Loucy (cell line): ENCODE measurements around the gene RTF1.
"Not testable (repeated sequence)": the region's sequence is repeated elsewhere in the genome, so short reads cannot be mapped to it uniquely, and the experiment has no call there.

ENCODE experiments used
- H2AFZ ChIP-seq: fragments of 200-600 bp; sonication (generic); 2 replicates; pipeline ENCODE4 v1.6.0; 2016; ENCODE audit warnings: antibody characterized with exemption, mild to moderate bottlenecking, low read length, moderate library complexity
- H3F3A ChIP-seq: fragments of 200-600 bp; 2 replicates; pipeline ENCODE4 v1.6.0; 2016; ENCODE audit warnings: antibody characterized with exemption, low read depth, mild to moderate bottlenecking
- H3K27me3 ChIP-seq: fragments of 200-600 bp; sonication (generic); 2 replicates; pipeline ENCODE4 v1.6.1; 2014; ENCODE audit warnings: low read length, mild to moderate bottlenecking; ENCODE audit not compliant: insufficient read depth, poor library complexity, severe bottlenecking
- H3K36me3 ChIP-seq: fragments of 200-600 bp; sonication (generic); 2 replicates; pipeline ENCODE4 v1.6.1; 2016; ENCODE audit warnings: low read length; ENCODE audit not compliant: insufficient read depth
- H3K4me1 ChIP-seq: fragments of 200-600 bp; sonication (generic); 2 replicates; pipeline ENCODE4 v1.5.1; 2014; ENCODE audit warnings: low read length, mild to moderate bottlenecking; ENCODE audit not compliant: insufficient read depth, poor library complexity, severe bottlenecking
- H3K4me2 ChIP-seq: fragments of 200-600 bp; sonication (generic); 2 replicates; pipeline ENCODE4 v1.6.0; 2014; ENCODE audit warnings: antibody characterized with exemption, low read length, low read depth, mild to moderate bottlenecking; ENCODE audit not compliant: poor library complexity, severe bottlenecking
- H3K4me3 ChIP-seq: fragments of 200-600 bp; sonication (generic); 2 replicates; pipeline ENCODE4 v1.5.1; 2014; ENCODE audit warnings: low read length, mild to moderate bottlenecking, mixed read lengths; ENCODE audit not compliant: poor library complexity, severe bottlenecking
- H3K79me2 ChIP-seq: fragments of 200-600 bp; sonication (generic); 2 replicates; pipeline ENCODE4 v1.6.1; 2014; ENCODE audit warnings: low read length; ENCODE audit not compliant: insufficient read depth
- H3K9ac ChIP-seq: fragments of 200-600 bp; sonication (generic); 2 replicates; pipeline ENCODE4 v1.6.0; 2014; ENCODE audit warnings: mild to moderate bottlenecking, low read depth, low read length, moderate library complexity; ENCODE audit not compliant: poor library complexity, severe bottlenecking
- H3K9me2 ChIP-seq: fragments of 200-600 bp; sonication (generic); replicated peaks from 2 replicates; pipeline ENCODE4 v1.6.1; 2016; ENCODE audit warnings: low read depth, low read length, mixed read lengths
- H3K9me3 ChIP-seq: fragments of 200-600 bp; sonication (generic); 2 replicates; pipeline ENCODE4 v1.6.1; 2014; ENCODE audit warnings: mild to moderate bottlenecking, antibody characterized with exemption, low read length, low read depth; ENCODE audit not compliant: insufficient read depth
- H4K20me1 ChIP-seq: fragments of 200-600 bp; sonication (generic); 2 replicates; pipeline ENCODE4 v1.6.0; 2014; ENCODE audit warnings: antibody characterized with exemption, low read length, mild to moderate bottlenecking; ENCODE audit not compliant: insufficient read depth, poor library complexity, severe bottlenecking
- EZH2phosphoT487 ChIP-seq: fragments of 200-600 bp; IDR thresholded peaks from 2 replicates; pipeline ENCODE4 v1.6.1; 2018; ENCODE audit warnings: antibody characterized with exemption, mild to moderate bottlenecking, moderate library complexity, borderline replicate concordance
- TF ChIP-seq, protein P1 (sequence below): fragments of 200-600 bp; sonication (generic); conservative IDR thresholded peaks from 2 replicates; pipeline ENCODE4 v1.5.1; 2014; ENCODE audit warnings: mild to moderate bottlenecking, antibody characterized with exemption, low read length

RTF1 gene

DNA sequence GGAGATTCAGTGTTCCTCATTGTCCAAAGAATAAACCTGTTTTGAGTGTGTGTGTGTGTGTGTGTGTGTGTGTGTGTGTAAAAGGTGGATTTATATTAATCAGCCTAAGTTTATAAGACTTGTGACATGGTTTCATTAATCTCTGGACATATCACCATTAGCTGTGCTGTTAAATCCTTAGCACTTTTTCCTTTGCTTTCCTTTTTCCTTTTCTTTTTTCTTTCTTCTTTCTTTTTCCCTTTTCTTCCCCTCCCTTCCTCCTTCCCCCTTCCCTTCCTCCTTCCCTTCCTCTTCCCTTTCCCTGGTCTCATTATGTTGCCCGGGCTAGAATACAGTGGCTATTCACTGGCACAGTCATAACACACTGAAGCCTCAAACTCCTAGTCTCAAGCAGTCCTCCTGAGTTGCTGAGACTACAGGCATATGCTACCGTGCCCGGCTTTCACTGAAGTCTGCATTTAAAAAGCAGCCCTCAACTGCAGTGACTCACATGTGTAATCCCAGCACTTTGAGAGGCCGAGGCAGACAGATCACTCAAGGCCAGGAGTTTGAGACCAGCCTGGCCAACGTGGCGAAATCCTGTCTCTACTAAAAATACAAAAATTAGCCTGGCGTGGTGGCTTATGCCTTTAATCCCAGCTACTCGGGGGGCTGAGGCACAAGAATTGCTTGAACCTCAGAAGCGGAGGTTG is 48.1 kb downstream of the RTF1 start:
- Histone ChIP-seq H3K9ac (no peak overlapping the region), H3K9me2 (no peaks in the 10 kb centered on the region), H3K27me3 (no peaks in the 10 kb centered on the region), H3K4me2 (no peak overlapping the region), H3K79me2 (no peaks in the 10 kb centered on the region), H2AFZ (no peak overlapping the region), H3K9me3 (no peaks in the 10 kb centered on the region), H3K36me3 (peaks cover 75% of the 10 kb centered on the region), H4K20me1 (no peaks in the 10 kb centered on the region), H3F3A (no peaks in the 10 kb centered on the region), H3K4me3 (no peak overlapping the region), H3K4me1 (no peaks in the 10 kb centered on the region)
- TF ChIP-seq EZH2phosphoT487: no peak
- TF ChIP-seq, protein P1, sequence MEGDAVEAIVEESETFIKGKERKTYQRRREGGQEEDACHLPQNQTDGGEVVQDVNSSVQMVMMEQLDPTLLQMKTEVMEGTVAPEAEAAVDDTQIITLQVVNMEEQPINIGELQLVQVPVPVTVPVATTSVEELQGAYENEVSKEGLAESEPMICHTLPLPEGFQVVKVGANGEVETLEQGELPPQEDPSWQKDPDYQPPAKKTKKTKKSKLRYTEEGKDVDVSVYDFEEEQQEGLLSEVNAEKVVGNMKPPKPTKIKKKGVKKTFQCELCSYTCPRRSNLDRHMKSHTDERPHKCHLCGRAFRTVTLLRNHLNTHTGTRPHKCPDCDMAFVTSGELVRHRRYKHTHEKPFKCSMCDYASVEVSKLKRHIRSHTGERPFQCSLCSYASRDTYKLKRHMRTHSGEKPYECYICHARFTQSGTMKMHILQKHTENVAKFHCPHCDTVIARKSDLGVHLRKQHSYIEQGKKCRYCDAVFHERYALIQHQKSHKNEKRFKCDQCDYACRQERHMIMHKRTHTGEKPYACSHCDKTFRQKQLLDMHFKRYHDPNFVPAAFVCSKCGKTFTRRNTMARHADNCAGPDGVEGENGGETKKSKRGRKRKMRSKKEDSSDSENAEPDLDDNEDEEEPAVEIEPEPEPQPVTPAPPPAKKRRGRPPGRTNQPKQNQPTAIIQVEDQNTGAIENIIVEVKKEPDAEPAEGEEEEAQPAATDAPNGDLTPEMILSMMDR: no peak

DNA sequence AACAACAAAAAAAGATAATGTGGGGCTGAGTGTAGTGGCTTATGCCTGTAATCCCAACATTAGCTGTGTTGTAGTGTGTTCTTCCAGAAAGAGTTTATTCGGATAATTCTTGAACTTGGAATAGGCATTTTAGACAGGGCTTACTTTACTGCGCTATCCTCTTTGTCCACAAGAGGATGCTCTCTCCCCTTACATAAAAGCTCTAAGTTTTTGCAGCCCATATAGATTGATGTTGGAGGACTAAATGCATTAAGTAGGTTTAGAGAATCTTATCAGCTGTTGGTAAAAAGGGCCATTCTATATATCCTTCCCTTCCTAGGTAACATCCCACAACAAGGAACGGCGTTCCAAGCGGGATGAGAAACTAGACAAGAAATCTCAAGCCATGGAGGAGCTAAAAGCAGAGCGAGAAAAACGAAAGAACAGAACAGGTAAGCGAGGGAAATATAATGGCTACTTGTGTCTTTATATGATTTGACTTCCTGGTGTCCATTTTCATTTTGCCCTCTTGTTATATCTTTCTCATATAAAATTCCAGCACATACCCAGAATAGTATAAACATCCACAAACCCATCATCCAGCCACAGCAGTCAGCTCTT is 49.0 kb downstream of the RTF1 start:
- no peaks in the 10 kb centered on the region for H3K27me3 ChIP-seq
- H3K4me2 ChIP-seq: no peak overlapping the region
- no peak overlapping the region for H3K4me3 ChIP-seq
- no peak overlapping the region for H3K9ac ChIP-seq
- no peaks in the 10 kb centered on the region for H3K4me1 ChIP-seq
- no peak for TF ChIP-seq EZH2phosphoT487
- TF ChIP-seq, protein P1: peak; percentile 98
- H4K20me1 ChIP-seq: no peaks in the 10 kb centered on the region
- no peaks in the 10 kb centered on the region for H3K9me2 ChIP-seq
- H3K36me3 ChIP-seq: peaks cover 78% of the 10 kb centered on the region
- H3K79me2 ChIP-seq: no peaks in the 10 kb centered on the region
- H2AFZ ChIP-seq: no peak overlapping the region
- H3F3A ChIP-seq: no peaks in the 10 kb centered on the region
- no peaks in the 10 kb centered on the region for H3K9me3 ChIP-seq

GRCh38 chr15:41466711-41467110 is 49.8 kb downstream of the RTF1 start:
- H2AFZ ChIP-seq: no peak overlapping the region
- H4K20me1 ChIP-seq: no peaks in the 10 kb centered on the region
- H3K4me2 ChIP-seq: no peak overlapping the region
- H3K36me3 ChIP-seq: peaks cover 85% of the 10 kb centered on the region
- H3K4me3 ChIP-seq: no peak overlapping the region
- H3F3A ChIP-seq: no peaks in the 10 kb centered on the region
- H3K79me2 ChIP-seq: no peaks in the 10 kb centered on the region
- no peak overlapping the region for H3K9ac ChIP-seq
- H3K4me1 ChIP-seq: no peaks in the 10 kb centered on the region
- no peaks in the 10 kb centered on the region for H3K27me3 ChIP-seq
- H3K9me3 ChIP-seq: no peaks in the 10 kb centered on the region
- TF ChIP-seq, protein P1: no peak
- TF ChIP-seq EZH2phosphoT487: no peak
- no peaks in the 10 kb centered on the region for H3K9me2 ChIP-seq

GRCh38 chr15:41469644-41470043 is 52.7 kb downstream of the RTF1 start:
- H3K79me2 ChIP-seq, H4K20me1 ChIP-seq, H3K27me3 ChIP-seq, H3K9me3 ChIP-seq, H3K9me2 ChIP-seq, H2AFZ ChIP-seq, H3K4me3 ChIP-seq, H3F3A ChIP-seq, H3K9ac ChIP-seq, H3K4me1 ChIP-seq, H3K4me2 ChIP-seq: not testable (repeated sequence)
- H3K36me3 ChIP-seq: peaks cover 79% of the 10 kb centered on the region
